NCI-H1694 treated with DMSO at 0.1 percent for 48 hours (cell line): ENCODE data around the gene KLHL35.

ENCODE experiments used
- DNase-seq: peaks from one replicate; lab custom pipeline; 2025; lab: John Stamatoyannopoulos, UW

KLHL35 gene

DNA sequence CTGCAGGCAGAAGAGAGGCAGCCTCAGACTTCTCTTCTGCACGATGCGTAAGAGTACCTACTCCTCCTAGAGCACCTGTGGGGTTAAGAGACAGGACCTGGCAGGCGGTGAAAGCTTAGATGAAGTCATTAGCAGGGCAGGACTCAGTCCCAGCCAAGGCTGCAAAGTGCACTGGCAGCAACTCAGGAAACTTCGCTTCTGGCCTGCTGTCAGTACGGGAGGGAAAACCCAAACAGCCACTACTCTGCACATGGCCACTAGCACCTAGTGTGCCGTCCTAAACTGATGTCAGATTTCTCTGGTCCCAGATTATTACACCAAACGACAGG is 8.8 kb upstream of the KLHL35 start:
- no peak for DNase-seq

DNA sequence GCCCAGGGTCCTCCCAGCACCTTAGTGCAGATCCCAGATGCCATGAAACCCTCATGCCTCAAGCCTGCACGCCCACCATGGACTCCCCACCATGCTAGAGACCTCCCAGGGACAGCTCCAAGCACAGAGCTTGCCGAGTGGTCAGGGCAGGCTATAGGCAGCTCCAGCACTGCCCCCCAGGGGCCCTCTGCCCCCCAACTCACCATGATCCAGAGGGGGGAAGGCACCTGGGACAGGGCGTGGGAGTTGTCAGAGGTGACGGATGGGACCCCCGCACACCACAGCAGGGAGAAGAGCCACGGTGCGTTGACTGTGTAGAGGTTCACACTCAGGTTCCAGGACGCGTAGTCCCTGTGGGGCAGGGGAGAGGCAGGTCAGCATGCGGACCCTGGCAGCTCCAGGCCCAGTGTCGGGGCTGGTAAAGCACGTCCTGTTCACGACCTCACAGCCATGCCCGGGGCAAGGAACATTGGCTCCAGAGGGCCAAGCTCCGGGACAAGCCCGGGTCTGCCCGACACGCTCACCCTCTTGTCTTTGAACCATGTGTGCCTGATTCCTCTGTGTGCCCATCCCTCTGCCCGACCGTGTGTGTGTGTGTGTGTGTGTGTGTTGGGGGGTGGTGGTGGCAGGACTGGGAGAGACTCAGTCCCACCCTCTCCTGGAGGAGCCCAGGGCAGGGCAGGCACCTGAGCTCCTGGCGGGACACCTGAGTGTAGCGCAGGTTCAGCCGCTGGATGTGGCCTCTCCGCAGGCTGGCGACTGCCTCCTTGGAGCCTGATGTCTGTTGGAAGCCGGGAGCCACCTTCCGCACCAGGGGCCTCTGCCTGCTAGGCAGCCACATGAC is 8.2 kb upstream of the KLHL35 start:
- no peak for DNase-seq

DNA sequence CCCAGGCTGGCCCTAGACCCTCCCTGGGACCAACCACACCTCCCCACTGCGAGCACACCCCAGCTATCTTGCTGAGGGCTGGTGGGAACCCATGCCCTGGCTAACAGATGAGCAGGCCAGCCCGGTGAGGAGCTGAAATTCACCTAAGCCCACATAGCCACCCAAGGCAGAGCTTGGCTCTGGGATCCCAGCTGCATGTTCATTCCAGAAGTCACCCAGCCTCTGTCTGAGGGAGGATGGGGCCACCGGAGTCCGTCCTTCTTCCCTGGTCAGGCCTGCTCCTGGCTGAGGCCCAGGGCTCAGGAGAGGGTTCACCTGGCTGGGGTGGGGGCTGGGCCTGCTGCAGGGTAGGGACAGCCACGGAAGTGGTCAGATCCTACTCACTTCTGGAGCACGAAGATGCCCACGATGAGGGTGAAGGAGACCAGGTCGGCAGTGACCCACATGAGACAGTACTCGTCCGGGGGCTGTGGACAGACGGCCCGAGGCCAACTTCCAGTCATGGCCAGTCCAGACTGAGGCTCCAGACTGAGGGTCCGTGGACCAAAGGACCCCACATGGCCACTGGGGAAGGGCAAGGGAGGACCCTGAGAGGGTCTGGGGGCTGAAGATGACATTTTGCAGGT is 6.6 kb upstream of the KLHL35 start:
- no peak for DNase-seq

DNA sequence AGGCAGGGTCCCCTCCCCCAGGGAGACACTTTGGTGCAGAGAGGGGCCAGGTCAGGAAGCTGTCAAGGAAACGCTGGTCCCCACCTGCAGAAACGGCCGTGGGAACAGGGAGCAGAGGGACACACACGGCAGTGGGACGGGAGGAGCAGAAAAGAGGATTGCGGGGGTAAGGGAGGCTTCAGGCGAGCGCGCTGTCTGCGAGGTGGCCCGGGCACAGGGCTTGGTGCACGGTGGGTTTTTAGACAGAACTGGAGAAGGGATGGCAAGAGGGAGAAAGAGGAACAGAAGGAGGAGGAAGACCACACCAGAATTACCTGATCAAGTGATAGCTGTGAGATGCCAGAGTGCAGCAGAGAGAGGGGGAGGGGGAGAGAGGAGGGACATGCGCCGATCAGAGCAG is 6.0 kb upstream of the KLHL35 start:
- no peak for DNase-seq

DNA sequence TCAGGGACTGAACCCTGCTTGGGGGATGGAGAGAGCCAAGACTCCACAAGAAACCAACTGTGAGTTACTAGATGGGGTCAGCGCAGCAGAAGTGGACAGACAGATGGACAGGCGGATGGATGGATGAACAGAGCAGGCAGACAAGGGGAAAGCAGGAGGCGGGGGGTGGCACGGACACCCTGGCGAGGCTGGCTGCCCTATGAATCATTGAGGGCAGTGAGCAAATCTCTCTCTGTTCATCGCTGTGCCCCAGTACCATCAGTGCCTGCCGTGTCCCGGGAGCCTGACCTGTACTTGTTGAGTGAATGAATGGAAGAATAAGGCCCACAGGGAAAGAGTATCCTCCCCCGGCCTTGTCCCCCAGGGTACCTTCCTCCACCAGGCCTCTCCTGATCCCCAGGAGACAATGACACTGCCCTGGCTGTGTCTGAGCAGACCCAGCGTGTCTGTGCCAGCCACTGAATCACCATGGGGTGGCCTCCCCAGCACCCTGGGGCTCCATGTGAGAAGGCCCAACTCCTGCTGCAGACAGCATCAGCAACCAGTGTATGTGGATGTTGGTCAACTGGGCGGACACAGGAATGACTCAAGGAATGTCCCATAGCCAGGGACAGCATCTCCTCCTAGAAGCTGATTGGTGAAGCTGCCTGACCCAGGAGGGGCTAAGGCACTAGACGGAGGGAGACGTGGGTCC is 5.1 kb upstream of the KLHL35 start:
- DNase-seq: no peak

DNA sequence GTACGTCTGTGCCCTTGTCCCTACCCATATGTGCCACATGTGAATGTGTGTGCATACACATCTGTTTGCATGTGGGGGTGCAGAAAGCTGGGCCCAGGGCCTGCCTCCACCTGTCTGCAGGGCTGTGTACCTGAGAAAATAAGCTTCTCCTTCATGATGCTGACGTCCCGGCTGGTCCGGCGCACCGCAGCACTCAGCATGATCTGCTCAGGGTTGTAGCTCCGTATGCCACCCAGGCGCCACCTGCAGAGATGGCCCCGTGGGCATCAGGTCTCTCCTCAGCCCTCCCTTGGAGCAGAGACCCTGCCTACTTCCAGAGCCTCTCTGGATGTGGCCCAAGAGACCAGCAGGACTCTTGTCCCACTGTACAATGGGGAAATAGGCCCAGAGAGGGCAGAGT is 3.8 kb upstream of the KLHL35 start:
- no peak for DNase-seq

DNA sequence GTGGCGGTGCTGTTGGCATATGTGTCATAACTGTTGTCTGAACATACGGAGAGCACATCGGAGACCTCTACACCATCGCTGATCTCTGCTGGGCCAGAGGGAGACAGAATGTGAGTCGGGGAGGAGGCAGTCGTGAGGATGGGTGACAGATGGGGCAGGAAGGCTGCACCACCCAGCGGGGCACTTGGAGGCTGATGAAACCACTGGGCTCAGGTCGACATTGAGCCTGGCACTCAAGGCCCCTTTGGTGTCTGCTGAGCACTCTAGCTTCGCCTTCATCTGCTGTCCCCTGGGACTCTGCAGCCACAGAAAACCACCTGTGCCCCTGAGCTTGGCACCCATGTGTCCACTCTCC is 2.5 kb upstream of the KLHL35 start:
- DNase-seq: no peak

DNA sequence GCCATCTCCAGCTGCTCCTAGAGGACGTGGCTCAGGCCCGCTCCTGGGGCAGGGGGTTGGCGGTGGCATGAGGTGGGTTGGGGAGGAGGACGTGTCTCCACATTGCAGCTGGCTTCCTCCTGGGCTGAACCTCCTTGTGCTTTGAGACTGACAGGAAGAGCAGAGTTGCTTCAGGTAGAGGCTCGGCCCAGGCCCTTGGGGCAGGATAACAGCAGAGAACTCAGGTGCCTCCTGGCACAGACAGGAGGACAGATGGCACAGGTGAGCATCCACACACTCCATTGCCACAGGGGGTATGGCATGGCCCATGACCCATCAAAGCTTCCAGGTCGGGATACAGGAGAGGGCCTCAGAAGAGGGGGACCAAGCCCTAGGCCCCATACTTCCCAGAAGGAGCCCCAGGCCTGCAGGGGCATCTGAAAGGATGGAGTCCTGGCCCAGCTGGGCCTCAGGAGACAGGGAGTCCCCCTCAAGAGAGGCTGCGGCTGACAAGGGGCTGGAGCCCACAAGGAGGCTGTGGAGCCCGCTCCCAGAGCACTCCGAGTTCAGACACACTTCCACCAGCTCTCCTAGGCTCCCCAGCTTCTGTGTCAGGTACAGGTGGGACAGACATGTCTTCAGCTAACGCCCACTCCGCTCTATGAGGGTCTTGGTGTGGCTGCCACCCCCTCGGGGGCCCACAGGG is 2.0 kb upstream of the KLHL35 start:
- DNase-seq: no peak

DNA sequence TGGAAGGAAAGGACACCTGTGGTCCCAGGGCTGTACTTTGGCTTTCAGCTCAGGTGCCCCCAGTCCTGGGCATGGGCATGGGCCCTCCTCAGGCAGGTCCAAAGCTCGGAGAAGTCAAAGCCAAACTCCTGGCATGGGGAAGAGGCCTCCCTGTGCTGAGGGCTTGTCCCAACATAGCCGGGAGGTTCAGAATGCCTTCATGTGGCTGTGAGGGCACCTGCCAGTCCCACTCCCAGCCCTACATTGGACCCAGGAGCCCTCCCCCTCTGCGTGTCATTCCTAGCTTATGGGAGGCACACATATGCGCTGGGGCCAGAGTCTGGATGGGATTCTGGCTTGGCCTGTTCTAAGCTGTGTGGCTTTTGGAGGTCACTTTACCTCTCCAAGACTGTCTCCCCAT is 1.0 kb upstream of the KLHL35 start:
- DNase-seq: no peak

DNA sequence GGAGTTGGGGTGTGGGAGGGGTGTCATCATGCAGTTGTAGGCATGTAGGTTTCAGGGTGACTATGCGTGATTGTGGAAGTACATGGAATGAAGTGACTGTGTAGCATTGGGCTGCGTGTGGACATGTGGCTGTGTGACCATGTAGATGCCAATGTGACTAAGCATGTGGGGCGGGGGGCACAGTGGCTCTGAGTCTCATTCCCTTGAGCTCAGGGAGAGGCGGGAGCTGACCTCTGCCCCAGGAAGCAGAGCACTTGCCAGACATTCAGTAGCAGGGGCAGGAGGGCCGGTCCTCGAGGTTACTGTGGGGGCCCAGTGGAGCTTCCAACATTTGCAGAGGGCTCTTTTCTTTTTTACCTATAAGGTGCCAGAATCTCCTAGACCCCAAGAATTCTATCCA is 440 bp upstream of the KLHL35 start:
- DNase-seq: no peak

DNA sequence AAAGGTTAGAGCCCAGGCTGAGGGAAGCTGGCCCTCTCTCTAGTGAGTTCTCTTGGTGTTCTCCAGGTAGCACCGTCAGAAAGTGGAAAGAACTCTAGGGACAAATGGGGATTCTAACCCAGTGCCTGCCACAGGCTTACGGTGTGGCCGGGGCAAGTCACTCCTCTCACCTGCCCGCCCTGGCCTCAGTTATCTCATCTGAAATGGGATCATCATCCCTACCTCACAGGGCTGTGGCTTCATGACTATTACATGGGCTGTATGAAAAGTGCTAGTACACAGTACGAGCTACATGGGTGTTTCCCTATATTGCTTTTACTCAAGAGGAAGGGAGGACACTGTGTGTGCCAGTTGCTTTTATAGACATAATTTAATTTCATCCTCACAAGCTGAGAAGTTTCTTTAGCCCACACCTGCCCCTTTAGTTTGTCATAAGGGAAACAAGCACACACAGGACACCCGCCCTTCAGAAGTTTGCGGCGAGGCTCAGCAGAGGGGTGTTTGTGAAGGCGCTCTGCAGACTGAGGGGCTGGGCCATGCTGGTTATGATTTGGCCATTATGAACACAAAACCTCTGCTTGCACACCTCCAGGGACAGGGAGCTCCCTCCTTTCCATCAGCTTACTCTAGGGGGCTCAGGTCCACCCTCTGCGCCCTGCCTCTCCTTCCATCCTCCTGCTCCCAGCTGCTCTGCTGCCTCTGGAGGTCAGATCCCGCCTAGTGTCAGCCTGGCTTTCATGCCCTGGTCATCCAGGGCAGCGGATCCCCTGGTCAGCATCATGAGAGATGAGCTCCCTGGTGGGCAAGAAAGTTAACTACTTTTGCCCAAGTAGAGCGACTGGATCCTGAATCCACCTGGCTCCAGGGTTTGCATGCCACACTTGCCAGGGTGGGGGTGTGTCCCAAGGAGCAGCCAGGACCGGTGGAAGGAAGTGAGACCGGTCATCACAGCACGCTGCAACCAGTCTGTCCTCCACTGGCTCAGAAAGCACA is 1.2 kb downstream of the KLHL35 start:
- no peak for DNase-seq

DNA sequence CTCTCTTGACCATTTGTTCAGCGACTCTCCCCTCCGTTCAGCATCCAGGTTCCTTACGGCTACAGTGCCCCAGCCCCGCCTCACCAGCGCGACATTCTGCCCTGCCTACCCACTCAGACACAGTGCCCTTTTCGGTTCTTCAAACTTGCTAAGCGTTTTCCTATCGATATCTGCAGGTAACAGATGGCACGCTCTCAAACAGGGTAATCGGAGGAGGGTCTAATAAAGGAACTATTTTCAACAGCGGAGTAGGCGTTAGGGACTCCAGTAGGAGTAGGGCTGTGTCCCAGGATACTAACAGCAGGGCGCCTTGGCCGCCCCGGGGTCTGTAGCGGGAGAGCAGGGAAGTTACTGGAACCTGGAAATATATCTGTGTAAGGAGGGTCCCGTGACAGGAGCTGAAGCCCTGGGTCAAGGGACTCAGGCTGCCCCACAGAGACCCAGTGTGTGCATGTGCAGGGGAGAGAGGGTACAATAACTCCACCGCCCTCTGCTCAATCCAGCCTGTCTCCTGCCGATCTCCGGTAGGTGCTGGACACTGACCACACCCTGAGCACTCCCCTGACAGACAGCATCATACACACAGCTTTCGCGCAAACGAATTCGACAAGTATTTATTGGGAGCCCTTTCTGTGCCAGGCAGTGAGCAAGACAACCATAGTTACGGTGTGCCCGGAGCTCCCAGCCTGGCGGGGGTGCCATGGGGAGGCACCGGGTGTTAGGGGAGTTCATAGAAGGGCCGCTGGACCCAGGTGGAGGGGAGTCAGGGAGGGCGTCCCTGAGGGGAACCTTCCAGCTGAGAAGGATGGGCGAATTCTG is 2.1 kb downstream of the KLHL35 start:
- DNase-seq: no peak

DNA sequence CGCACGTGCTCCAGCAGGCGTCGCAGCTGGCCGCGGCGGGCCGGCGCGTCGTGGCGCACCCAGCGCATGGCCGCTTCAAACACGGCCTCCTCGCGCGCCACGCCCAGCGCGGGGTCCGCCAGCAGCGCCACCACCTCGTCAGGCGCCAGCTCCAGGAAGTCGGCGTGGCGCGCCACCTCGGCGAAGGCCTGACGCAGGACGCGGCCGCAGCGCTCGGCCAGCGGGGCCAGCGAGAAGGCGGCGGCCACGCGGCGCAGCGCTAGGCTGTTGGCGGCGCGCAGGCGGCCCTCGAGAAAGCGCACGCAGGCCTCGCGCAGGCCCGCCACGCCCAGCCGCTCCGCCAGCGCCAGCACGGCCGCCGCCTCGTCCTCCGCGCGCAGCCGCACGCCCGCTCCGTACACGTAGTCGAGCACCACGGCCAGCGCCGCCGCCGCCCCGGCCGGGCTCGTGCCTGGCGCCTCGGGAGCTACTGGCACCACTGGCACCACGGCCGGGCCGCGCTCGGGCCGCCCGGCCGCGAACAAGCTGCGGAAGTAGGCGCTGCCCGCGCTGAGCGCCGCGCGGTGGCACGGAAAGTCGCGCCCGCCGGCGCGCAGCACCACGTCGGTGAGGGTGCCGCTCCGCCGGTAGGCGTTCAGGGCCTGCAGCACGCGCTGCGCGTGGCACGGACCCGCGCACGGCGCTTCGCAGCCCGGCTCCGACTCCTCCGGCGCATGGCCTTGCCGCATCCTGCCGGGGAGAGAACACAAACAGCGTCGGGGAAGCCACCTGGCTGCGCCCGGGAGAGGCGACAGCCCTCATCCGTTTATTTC is 2.9 kb downstream of the KLHL35 start:
- DNase-seq: no peak

DNA sequence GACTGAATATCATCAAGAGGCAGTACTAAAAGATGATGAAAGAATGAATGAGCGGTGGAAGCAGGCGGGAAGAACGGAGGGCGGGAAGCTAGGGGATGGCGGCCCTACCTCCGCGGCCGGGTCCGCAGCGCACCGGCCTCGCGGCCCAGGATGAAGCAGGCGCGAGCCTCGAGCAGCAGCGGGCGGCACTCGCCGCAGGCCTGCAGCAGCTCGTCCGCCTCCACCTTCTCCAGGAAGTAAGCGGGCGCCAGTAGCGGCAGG is 3.4 kb downstream of the KLHL35 start:
- no peak for DNase-seq

DNA sequence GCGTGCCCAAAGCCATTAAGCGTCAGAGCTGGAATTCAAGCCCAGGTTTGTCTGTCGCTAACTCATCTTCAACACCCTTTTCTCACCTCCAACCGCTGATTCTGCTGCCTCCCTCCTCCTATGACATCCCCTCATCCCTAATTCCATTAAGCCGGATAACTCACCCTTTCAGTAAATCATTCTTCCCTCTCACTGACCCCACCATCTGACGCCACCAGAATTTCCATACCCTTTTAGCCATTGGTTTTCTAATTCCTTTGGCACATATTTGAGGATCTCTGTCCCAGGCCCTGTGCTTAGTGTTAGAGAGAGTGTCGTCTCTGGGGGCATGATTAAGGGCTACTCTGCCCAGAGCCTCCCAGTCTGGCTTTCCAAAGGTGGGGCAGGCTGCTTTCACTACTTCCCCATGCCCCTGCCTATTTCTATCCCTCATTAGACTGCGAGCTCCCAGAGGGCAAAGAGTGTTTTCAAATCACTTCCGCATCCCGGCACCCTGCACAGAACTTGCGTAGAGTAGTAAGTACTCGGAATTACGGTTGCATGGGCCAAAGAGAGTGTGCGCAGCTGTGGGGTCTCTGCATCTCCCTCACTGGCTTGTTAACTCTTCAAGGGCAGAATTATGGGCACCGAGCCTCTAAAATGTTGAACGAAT is 3.9 kb downstream of the KLHL35 start:
- no peak for DNase-seq

DNA sequence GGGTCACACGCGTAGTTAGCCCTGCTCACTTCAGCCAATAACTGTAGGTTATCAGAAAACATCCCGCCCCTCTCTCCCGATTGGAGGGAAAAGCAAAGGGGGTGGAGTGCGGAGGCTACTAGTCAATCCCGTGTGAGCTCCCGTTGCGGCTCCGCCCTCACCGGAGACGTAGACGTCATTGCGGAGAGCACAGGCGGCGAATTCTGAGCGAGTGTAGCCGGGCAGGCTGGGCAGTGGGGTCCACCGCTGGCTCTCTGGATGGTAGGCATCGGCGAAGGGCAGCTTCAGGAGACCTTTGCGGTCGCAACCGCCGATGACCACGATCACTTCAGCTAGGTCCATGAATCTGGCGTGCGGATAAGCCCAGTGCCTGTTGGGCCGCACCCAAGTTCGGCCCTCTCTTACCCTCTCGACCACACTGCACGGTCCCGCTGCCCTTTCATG is 4.7 kb downstream of the KLHL35 start:
- no peak for DNase-seq

DNA sequence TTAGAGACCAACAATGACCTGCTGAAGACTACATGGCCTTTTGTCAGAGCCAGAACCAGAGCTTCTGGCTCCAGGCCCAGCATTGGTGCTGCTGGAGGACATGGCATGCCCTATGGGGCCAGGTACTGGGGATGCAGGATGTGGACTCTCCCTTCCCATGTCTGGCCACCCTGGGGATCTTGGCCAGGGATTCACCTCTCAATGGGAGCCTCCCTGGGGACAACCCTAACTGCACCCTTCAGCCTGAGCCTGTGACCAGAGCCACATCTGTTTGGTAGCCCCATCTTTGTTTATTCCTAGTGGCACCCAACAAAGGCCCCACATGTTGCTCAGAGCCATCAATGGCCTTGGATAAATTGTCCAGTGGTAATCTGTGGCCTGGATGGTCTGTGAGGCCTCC is 5.8 kb downstream of the KLHL35 start:
- DNase-seq: no peak

DNA sequence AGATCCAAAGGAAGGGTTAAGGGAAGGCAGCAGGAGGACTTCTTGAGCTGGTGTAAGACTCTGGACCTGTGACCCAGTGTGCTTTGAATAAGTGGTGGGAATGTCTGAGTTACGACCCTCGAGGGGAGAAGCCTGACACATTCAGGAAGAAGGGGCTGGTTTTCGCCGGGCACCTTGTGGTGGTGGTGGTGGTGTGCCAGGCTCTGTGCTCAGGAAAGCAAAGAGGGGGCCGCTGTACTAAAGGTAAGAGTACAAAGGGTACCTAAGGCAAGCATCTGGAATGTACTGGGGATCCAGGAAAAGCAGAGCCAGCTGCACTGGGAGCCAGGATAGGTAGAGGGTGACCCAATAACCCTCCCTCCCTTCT is 6.3 kb downstream of the KLHL35 start:
- DNase-seq: no peak

DNA sequence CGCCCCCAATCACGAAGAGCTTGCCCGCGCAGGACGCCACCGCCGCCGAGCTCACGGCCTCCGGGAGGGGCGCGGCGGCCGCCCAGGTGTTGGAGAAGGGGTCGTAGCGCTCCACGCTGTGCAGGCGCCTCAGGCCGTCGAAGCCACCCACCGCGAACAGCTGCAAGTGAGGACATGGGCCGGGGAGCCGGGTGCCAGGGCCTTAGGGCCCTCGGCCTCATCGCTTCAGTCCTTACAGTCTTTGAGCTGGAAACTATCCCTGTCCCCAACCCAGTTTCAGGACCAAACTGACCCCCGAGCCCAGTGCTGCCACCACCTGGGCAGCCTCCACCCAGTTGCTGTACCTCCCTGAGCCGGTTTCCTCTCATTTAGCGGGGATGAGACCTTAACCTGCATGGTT is 7.6 kb downstream of the KLHL35 start:
- DNase-seq: no peak

DNA sequence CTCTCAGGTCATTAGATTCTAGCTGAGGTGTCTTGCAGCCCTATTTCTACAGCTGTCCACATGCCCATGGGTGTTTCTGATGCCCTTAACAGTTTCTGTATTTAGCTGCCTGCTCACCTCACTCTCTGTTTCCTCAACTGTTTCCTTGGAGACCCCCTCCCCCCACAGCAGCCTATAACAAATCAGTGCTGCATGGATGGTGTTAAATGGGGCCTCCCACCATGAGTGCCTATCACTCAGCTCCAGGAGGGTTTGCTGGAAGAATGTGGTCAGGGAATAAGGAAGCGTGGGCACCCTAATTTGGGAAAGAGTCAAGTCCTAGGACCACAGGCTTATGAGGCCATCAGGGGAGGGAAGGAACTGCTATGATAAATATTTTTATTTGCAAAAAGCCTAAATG is 8.6 kb downstream of the KLHL35 start:
- no peak for DNase-seq
